WTC11 (cell line): ENCODE data around the gene EXOSC3. TPM values are rescaled to one million over a fixed set of nuclear protein-coding genes. Genes with fewer than 3 reads are reported as not detected.
"Not testable (repeated sequence)": the region's sequence is repeated elsewhere in the genome, so short reads cannot be mapped to it uniquely, and the experiment has no call there.

Experiments used
- ATAC-seq: fragments of 200-7000 bp; cut with Tn5 transposase; 2 replicates; pipeline ENCODE4 v1.10.0; 2021; ENCODE audit warnings: mild to moderate bottlenecking, moderate library complexity
- CTCF ChIA-PET: fragments of 300-600 bp; sonication (Branson Sonifier 250); formaldehyde crosslinking; loops from one replicate; lab custom pipeline; 2021; ENCODE audit warnings: antibody characterized with exemption; lab: Charles Lee
- POLR2A ChIA-PET: fragments of 350-600 bp; sonication (Branson Sonifier 250); formaldehyde crosslinking; loops from one replicate; lab custom pipeline; 2021; ENCODE audit warnings: antibody characterized with exemption; lab: Charles Lee
- DNase-seq: peaks from one replicate; pipeline ENCODE4 v3.0.0; 2021; ENCODE audit warnings: low spot score
- H3K27ac Mint-ChIP-seq: 2 replicates; pipeline ENCODE4 v1.8.0; 2021; ENCODE audit warnings: mixed read lengths
- H3K27me3 Mint-ChIP-seq: 2 replicates; pipeline ENCODE4 v1.8.0; 2021; ENCODE audit warnings: low read depth, mild to moderate bottlenecking, moderate library complexity, mixed read lengths
- H3K36me3 Mint-ChIP-seq: 2 replicates; pipeline ENCODE4 v1.8.0; 2021; ENCODE audit warnings: mixed read lengths
- H3K4me1 Mint-ChIP-seq: 2 replicates; pipeline ENCODE4 v1.8.0; 2022; ENCODE audit warnings: mixed read lengths
- H3K4me3 Mint-ChIP-seq: 2 replicates; pipeline ENCODE4 v1.8.0; 2021; ENCODE audit warnings: mild to moderate bottlenecking, moderate library complexity, mixed read lengths
- H3K9me3 Mint-ChIP-seq: 2 replicates; pipeline ENCODE4 v1.8.0; 2021; ENCODE audit warnings: mixed read lengths
- CREB1 ChIP-seq: sonication (generic); formaldehyde crosslinking; IDR thresholded peaks from 2 replicates; pipeline ENCODE4 v1.8.0; 2023; ENCODE audit warnings: mild to moderate bottlenecking, missing genetic modification reagents
- ESRRA ChIP-seq: sonication (generic); formaldehyde crosslinking; IDR thresholded peaks from 2 replicates; pipeline ENCODE4 v1.8.1; 2022; ENCODE audit warnings: mild to moderate bottlenecking, missing genetic modification reagents, borderline replicate concordance
- GABPB1 ChIP-seq: sonication (generic); formaldehyde crosslinking; IDR thresholded peaks from 2 replicates; pipeline ENCODE4 v1.8.1; 2023; ENCODE audit warnings: mild to moderate bottlenecking, missing genetic modification reagents
- IRF2 ChIP-seq: sonication (generic); formaldehyde crosslinking; IDR thresholded peaks from 2 replicates; pipeline ENCODE4 v1.8.0; 2022; ENCODE audit warnings: low read depth, missing genetic modification reagents, borderline replicate concordance
- JUN ChIP-seq: sonication (generic); formaldehyde crosslinking; IDR thresholded peaks from 2 replicates; pipeline ENCODE4 v1.8.0; 2023; ENCODE audit warnings: mild to moderate bottlenecking, missing genetic modification reagents
- PRDM15 ChIP-seq: sonication (generic); formaldehyde crosslinking; IDR thresholded peaks from 2 replicates; pipeline ENCODE4 v1.8.0; 2022; ENCODE audit warnings: missing genetic modification reagents
- RELA ChIP-seq: sonication (generic); formaldehyde crosslinking; IDR thresholded peaks from 2 replicates; pipeline ENCODE4 v1.8.1; 2022; ENCODE audit warnings: missing genetic modification reagents, mild to moderate bottlenecking, borderline replicate concordance
- STAT6 ChIP-seq: sonication (generic); formaldehyde crosslinking; conservative IDR thresholded peaks from 2 replicates; pipeline ENCODE4 v1.8.1; 2023; ENCODE audit warnings: mild to moderate bottlenecking, low read depth, missing genetic modification reagents, moderate library complexity
- ZNF263 ChIP-seq: sonication (generic); formaldehyde crosslinking; IDR thresholded peaks from 2 replicates; pipeline ENCODE4 v1.8.1; 2022; ENCODE audit warnings: low read depth, mild to moderate bottlenecking, moderate library complexity, missing genetic modification reagents
- ZSCAN18 ChIP-seq: fragments of 250-450 bp; sonication (Bioruptor Pico); IDR thresholded peaks from 2 replicates; pipeline ENCODE4 v2.1.2; 2022; ENCODE audit warnings: mild to moderate bottlenecking, moderate library complexity
- total RNA-seq: library from RNA; stranded (reverse); gene quantifications from 3 replicates; pipeline ENCODE4 v1.2.3, GENCODE V29; 2021
- TF ChIP-seq, protein P1 (sequence below): sonication (generic); formaldehyde crosslinking; IDR thresholded peaks from 2 replicates; pipeline ENCODE4 v1.8.1; 2022; ENCODE audit warnings: mild to moderate bottlenecking, moderate library complexity, missing genetic modification reagents

Gene EXOSC3
- total RNA-seq, 1 experiment from 2014 or later, result 73.8 TPM

DNA sequence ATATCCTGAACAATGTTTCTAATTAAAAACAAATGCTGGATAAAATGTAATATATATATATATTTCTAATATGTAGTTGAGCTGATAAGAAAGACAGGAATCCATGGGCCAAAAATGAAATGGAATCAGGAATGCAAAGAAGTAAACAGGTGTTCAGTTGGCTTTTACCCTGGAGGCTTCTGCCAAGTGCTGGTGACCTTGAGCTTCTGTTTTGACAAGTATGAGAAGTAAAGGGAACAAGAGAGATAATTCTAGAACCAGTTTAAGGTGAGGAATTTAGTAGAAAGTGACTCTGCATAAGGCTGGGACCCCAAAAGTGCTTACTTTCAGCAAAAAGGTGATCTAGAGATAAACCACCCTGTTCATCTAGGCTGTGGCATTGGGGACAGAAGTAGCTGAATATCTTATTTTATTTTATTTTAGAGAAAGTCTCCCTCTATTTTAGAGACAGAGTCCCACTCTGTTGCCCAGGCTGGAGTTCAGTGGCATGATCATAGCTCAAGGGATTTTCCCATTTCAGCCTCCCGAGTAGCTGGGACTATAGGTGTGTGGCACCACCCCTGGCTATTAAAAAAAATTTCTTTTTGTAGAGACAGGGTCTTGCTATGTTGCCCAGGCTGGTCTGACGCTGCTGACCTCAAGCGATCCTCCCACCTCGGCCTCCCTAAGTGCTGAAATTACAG lies 42.8 kb upstream of the EXOSC3 start:
- POLR2A ChIA-PET, result no interaction called here
- H3K4me3 Mint-ChIP-seq, result no peak overlapping the region
- no peak for DNase-seq
- H3K36me3 Mint-ChIP-seq, result peaks cover 12% of the 10 kb centered on the region
- TF ChIP-seq CREB1 (CRISPR knock-in tag) (no peak), PRDM15 (CRISPR knock-in tag) (no peak), RELA (CRISPR knock-in tag) (no peak), ZSCAN18 (CRISPR knock-in tag) (no peak), IRF2 (no peak)
- TF ChIP-seq, protein P1, sequence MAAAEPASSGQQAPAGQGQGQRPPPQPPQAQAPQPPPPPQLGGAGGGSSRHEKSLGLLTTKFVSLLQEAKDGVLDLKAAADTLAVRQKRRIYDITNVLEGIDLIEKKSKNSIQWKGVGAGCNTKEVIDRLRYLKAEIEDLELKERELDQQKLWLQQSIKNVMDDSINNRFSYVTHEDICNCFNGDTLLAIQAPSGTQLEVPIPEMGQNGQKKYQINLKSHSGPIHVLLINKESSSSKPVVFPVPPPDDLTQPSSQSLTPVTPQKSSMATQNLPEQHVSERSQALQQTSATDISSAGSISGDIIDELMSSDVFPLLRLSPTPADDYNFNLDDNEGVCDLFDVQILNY (CRISPR knock-in tag), result no peak
- no peak for ATAC-seq
- H3K27ac Mint-ChIP-seq, result no peak overlapping the region
- CTCF ChIA-PET, result no interaction called here
- H3K27me3 Mint-ChIP-seq, result no peaks in the 10 kb centered on the region
- H3K4me1 Mint-ChIP-seq, result no peaks in the 10 kb centered on the region
- H3K9me3 Mint-ChIP-seq, result no peaks in the 10 kb centered on the region; the same call in 1 of the 2 replicates

- CTCF ChIA-PET, POLR2A ChIA-PET, H3K27me3 Mint-ChIP-seq, ATAC-seq, H3K9me3 Mint-ChIP-seq, H3K27ac Mint-ChIP-seq, H3K4me1 Mint-ChIP-seq, DNase-seq, H3K4me3 Mint-ChIP-seq: not testable (repeated sequence)
- peaks cover 22% of the 10 kb centered on the region for H3K36me3 Mint-ChIP-seq
These were observed 40.3 kb upstream of the EXOSC3 start for GRCh38 chr9:37825174-37825573.

GRCh38 chr9:37820142-37820541 lies 35.3 kb upstream of the EXOSC3 start:
- no peak overlapping the region for H3K27ac Mint-ChIP-seq
- no peak for ATAC-seq
- no peaks in the 10 kb centered on the region for H3K4me1 Mint-ChIP-seq
- CTCF ChIA-PET, result no interaction called here
- no peaks in the 10 kb centered on the region for H3K27me3 Mint-ChIP-seq
- DNase-seq, result no peak
- H3K36me3 Mint-ChIP-seq, result peaks cover 19% of the 10 kb centered on the region
- TF ChIP-seq JUN, result no peak
- no peak for TF ChIP-seq ESRRA (CRISPR knock-in tag)
- no peaks in the 10 kb centered on the region; the same call in 1 of the 2 replicates for H3K9me3 Mint-ChIP-seq
- POLR2A ChIA-PET, result no interaction called here
- no peak overlapping the region for H3K4me3 Mint-ChIP-seq

- no peaks in the 10 kb centered on the region for H3K27me3 Mint-ChIP-seq
- no peak overlapping the region for H3K27ac Mint-ChIP-seq
- H3K4me1 Mint-ChIP-seq, result no peaks in the 10 kb centered on the region
- no peak for DNase-seq
- no peak overlapping the region for H3K4me3 Mint-ChIP-seq
- ChIA-PET POLR2A (no interaction called here), CTCF (no interaction called here)
- H3K36me3 Mint-ChIP-seq, result peaks cover 12% of the 10 kb centered on the region
- TF ChIP-seq GABPB1, result no peak
- TF ChIP-seq ZNF263, result no peak
- TF ChIP-seq STAT6 (CRISPR knock-in tag), result no peak
- H3K9me3 Mint-ChIP-seq, result no peaks in the 10 kb centered on the region
- ATAC-seq, result no peak
These were observed 34.0 kb upstream of the EXOSC3 start for GRCh38 chr9:37818849-37819248.
